ENCODE measurements around the gene MTA1. TPM values are rescaled to one million over a fixed set of nuclear protein-coding genes. Genes with fewer than 3 reads are reported as not detected.

MTA1 gene
- total RNA-seq, 4 donors from 2014 or later, result 49.0 to 94.2 (median 67.9) TPM

- WGBS, result 80% methylated on average over 1 of the region's 19 CpGs
- no peak for TF ChIP-seq POLR2A (IDR thresholded peaks at IDR 0.05; ENCODE audit: low read depth)
- no peak for TF ChIP-seq EP300 (IDR thresholded peaks at IDR 0.05)
- TF ChIP-seq POLR2AphosphoS5 (IDR thresholded peaks at IDR 0.05), result no peak
- no peak for TF ChIP-seq CTCF (IDR thresholded peaks at IDR 0.05)
- Histone ChIP-seq H3K27me3 (no peaks in the 10 kb centered on the region), H3K4me1 (peaks cover 63 to 84% (median 68%) of the 10 kb centered on the region in 4 donors), H3K4me3 (no peak overlapping the region), H3K9me3 (no peaks in the 10 kb centered on the region), H3K36me3 (peaks cover 23 to 70% (median 50%) of the 10 kb centered on the region in 4 donors), H3K27ac (replicated peaks in 1 of 4) (peak overlapping the region; percentile 84 to 99 (median 94))
- DNase-seq (ENCODE audit: extremely low spot score), result no peak
- intact Hi-C loops (cut with DNase I), result no loop called here
These were observed 49.1 kb downstream of the MTA1 start for GRCh38 chr14:105468621-105469241.

- Histone ChIP-seq H3K4me1 (peaks cover 67 to 85% (median 73%) of the 10 kb centered on the region in 4 donors), H3K27me3 (no peaks in the 10 kb centered on the region), H3K9me3 (no peaks in the 10 kb centered on the region), H3K36me3 (peaks cover 14 to 60% (median 41%) of the 10 kb centered on the region in 4 donors), H3K27ac (replicated peaks in 1 of 4) (peak overlapping the region; percentile 84 to 99 (median 94)), H3K4me3 (no peak overlapping the region)
- WGBS, result 71% methylated on average over 31 of the region's 54 CpGs
- intact Hi-C loops (cut with DNase I), result no loop called here
- no peak for DNase-seq (ENCODE audit: extremely low spot score)
- TF ChIP-seq POLR2A (IDR thresholded peaks at IDR 0.05; ENCODE audit: low read depth), result no peak
- TF ChIP-seq POLR2AphosphoS5 (IDR thresholded peaks at IDR 0.05), result no peak
- no peak for TF ChIP-seq CTCF (IDR thresholded peaks at IDR 0.05)
- TF ChIP-seq EP300 (IDR thresholded peaks at IDR 0.05), result no peak
These were observed 50.1 kb downstream of the MTA1 start for GRCh38 chr14:105469456-105470349.

- 71% methylated on average over 22 of the region's 34 CpGs for WGBS
These were observed 51.0 kb downstream of the MTA1 start for GRCh38 chr14:105470350-105471296.

More at GRCh38 chr14:105470350-105471296, 51.0 kb downstream of the MTA1 start:
- TF ChIP-seq CTCF (IDR thresholded peaks at IDR 0.05) (no peak), EP300 (IDR thresholded peaks at IDR 0.05) (no peak), POLR2A (IDR thresholded peaks at IDR 0.05; ENCODE audit: low read depth) (no peak), POLR2AphosphoS5 (IDR thresholded peaks at IDR 0.05) (no peak)
- Histone ChIP-seq H3K9me3 (no peaks in the 10 kb centered on the region), H3K27me3 (no peaks in the 10 kb centered on the region), H3K36me3 (peaks cover 6 to 51% (median 31%) of the 10 kb centered on the region in 4 donors), H3K4me3 (no peak overlapping the region), H3K27ac (replicated peaks in 1 of 4) (peak overlapping the region; percentile 84 to 99 (median 94)), H3K4me1 (peaks cover 76 to 82% (median 78%) of the 10 kb centered on the region in 4 donors)
- intact Hi-C loops (cut with DNase I), result no loop called here
- DNase-seq (ENCODE audit: extremely low spot score), result no peak
